Amniotic epithelial cell (primary cell): ENCODE results near the gene OLIG1.
A peak's percentile ranks its signal among the peaks of the same experiment; 100 is the strongest.

Experiments used
- DNase-seq: peaks from one replicate; pipeline ENCODE4 v3.0.0-alpha.2; 2010; ENCODE audit warnings: low read depth

The OLIG1 gene

DNA sequence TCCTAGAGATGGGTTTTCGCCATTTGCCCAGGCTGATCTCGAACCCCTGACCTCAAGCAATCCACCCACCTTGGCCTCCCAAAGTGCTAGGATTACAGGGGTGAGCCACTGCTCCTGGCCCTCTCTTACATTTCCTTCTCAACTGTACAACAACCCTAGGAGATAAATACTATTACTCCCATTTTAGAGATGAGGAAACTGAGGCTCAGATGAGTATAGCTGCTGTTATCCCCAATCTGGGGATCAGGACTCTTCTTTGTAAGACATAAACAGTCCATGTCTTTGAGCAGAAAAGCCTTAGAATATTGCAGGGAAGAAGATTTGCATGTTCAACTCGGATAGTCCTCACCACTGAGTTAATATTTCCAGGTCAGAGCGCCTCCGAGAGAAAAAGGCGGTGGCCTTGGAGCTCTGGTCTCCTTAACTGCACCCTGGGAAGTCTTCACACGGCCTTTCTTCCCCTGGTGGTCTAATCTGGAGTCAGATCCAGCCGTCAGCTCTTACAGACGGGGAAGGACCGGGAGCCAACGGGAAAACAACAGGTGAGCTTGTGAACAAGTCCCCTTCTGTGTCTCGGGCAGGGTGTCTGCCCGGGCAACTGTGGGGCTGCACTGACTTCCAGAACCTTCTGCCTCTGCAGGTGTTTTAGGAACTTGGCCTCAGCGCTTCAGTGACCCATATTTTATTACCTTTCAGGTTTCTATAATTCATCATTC lies 5.9 kb upstream of the OLIG1 start:
- DNase-seq = no peak

DNA sequence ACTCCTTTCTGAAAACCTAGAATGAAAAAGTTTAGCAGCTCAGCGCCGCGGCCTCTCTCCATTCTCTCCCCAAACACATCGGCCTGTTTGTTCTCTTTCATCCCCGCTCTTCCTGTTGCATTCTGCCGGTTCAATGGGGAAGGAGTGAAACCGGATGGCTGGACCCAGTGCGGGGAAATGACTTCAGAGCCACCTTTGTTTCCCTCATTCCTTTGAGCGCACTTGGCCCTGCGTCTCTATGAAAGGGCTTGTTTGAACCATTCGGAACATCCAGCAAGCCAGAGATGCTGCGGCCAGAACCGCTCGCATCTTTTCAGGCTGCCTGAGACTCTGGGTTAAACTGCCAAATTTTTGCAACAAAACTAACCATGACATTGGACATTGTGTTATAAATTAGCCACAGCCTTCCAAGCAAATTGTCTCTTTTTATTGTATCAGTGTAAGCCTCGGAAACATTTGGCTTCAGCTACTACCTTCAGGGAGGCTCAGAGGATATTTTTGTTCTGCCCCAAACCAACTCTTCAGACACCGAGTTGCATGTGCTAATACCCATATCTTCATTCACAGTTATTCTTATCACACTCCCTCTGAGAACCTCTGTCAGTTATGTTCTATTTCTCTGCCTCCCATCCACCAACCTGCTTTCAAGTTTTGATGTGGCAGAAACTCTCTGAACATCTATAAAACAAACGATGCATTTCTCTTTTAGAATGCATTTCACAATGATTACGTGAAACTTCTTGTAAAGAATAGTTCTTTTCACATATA lies 5.1 kb upstream of the OLIG1 start:
- DNase-seq = no peak

DNA sequence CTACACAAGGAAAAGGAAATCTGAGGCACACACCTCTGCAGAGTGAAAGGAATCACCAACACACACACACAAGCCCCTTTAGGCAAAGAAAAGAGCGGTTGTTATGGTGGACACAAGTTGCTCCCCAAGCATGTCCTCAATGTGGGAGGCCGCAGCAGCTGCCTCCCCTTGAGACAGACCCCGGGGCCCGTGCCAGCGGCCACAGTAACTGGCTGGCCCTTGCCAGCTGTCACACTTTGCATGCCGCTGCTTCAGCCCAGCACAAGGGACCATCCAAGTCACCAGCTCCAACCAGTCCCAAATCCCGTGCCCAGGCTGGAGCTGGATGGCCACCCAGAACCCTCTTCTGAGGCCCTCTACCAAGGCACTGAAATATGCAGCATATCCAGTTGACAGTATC lies 2.9 kb upstream of the OLIG1 start:
- no peak for DNase-seq

DNA sequence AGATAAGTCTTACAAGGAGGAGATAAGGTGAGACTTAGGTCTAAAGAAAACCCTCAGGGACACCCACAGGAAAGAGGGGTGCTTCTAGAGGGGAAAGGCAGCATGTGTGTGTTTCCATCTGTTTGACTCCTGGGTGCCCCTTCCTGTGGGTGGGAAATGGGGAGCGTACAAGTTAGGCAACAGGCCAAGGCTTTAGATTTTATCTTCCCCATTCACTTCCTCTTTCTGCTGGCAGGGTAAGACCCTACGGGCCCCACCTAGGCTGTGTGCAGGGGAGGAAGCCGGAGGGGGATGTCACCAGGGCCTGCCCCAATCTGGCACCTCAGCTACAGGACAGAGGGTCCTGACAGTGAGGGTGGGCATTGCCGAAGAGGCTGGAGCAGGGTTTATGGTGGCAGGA lies 2.5 kb upstream of the OLIG1 start:
- DNase-seq = no peak

DNA sequence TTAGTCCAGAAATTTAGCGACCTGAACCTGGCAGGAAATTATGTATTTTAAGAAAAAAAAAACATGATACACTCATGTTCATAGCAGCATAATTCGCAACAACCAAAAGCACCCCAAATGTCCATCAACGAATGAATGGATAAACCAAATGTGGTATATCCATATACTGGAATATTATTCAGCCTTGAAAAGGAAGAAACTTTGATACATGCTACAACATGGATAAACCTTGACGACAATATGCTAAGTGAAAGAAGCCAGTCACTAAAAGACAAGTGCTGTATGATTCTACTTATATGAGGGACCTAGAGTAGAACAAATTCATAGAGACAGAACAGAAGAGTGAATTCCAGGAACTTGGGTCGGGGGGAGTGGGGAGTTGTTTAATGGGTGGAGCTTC lies 698 bp upstream of the OLIG1 start:
- DNase-seq = no peak

DNA sequence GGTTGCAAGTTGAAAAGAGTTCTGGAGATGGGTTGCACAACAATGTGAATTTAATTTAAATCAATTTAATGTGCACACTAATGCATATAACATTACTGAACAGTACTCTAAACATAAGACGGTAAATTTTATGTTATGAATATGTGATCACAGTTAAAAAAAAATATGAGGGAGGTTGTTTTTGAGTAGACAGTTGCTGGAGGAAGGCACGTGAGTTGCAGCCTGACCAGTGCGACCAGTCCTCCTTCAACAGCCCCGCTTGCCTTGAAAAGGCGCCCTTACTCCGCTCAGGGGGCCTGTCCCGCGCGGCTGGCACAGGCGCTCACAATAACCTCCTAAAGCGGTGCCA lies 322 bp upstream of the OLIG1 start:
- DNase-seq = no peak

DNA sequence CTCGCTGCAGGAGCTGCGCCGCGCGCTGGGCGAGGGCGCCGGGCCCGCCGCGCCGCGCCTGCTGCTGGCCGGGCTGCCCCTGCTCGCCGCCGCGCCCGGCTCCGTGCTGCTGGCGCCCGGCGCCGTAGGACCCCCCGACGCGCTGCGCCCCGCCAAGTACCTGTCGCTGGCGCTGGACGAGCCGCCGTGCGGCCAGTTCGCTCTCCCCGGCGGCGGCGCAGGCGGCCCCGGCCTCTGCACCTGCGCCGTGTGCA lies 730 bp downstream of the OLIG1 start:
- DNase-seq = no peak

- no peak for DNase-seq
These were observed 1.2 kb downstream of the OLIG1 start for GRCh38 chr21:33070998-33071769.

- DNase-seq = no peak
These were observed 1.9 kb downstream of the OLIG1 start for GRCh38 chr21:33071770-33072306.

DNA sequence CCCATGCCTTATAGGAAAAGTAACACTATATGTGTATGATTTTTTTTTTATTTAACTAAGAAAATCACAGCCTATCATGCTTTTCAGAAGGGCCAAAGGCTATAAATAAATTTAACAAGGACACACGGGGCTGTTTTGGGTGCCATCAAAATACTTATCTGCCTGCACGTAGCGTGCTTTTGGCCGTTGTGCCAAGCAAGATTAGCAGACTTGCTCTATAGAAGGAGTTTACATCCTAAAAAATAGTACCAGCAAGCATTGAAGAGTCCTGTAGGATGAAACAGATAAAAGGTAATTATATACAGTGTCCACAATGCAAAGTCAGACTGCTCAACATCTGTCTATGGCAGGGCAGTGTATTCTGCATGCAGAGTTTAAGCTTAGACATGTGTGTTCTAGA lies 3.7 kb downstream of the OLIG1 start:
- no peak for DNase-seq

GRCh38 chr21:33075128-33075527 lies 5.2 kb downstream of the OLIG1 start:
- DNase-seq = peak; percentile 33

DNA sequence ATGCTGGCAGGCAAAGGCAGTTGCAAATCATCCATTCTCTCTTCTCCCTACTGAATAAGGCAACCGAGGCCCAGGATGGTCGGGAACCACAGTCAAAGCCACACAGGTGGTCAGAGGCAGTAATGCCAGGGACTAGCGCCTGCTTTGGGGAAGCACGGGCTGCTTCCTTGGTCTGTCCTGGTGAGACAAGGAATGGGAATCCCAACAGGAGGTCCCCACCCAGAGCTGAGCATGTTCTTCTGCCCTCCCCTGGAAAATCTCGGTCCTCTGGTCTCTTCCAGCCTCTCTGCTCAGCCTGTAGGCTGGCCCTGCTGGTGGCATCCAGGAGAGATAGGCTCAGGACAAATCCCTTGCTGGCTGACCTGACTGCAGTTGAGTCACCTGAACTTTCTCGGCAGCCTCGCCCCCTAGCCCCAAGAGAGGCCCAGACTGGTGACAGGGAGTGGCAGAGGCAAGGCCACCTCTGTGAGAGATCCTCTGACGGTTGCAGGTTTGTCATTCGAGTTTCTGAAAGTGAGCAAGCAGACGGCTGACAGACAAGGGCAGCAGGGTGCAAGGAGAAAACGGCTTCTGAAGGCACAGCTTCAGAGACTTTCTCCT lies 5.8 kb downstream of the OLIG1 start:
- DNase-seq = no peak

GRCh38 chr21:33076600-33077329 lies 6.8 kb downstream of the OLIG1 start:
- DNase-seq = no peak

GRCh38 chr21:33078907-33079582 lies 9.1 kb downstream of the OLIG1 start:
- DNase-seq = peak; percentile 42

GRCh38 chr21:33080376-33080775 lies 10.4 kb downstream of the OLIG1 start:
- DNase-seq = no peak

GRCh38 chr21:33080776-33081175 lies 10.8 kb downstream of the OLIG1 start:
- DNase-seq = no peak

GRCh38 chr21:33088384-33088783 lies 18.4 kb downstream of the OLIG1 start:
- no peak for DNase-seq

DNA sequence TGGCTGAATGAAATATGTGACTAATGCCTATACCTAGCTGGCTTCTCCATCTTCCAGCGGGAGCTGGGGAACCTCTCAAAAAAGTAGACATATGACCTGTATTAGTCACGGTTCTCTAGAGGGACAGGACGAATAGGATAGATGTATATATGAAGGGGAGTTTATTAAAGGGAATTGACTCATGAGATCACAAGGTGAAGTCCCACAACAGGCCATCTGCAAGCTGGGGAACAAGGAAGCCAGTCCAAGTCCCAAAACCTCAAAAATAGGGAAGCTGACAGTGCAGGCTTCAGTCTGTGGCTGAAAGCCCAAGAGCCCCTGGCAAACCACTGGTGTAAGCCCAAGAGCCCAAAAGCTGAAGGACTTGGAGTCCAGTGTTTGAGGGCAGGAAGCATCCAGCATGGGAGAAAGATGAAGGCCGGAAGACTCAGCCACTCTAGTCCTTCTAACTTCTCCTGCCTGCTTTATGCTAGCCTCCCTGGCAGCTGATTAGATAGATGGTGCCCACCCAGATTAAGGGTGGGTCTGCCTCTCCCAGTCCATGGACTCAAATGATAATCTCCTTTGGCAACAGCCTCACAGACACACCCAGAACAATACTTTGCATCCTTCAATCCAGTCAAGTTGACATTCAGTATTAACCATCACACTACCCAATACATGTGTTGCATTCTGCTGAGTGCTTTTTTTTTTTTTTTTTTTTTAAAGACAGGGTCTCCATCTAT lies 19.6 kb downstream of the OLIG1 start:
- DNase-seq = no peak

- no peak for DNase-seq
These were observed 26.5 kb downstream of the OLIG1 start for GRCh38 chr21:33096426-33096825.

- no peak for DNase-seq
These were observed 29.2 kb downstream of the OLIG1 start for GRCh38 chr21:33099131-33099530.
